Urothelium cell line (cell line): ENCODE data around the gene TAS2R40.
"Not testable (repeated sequence)": the region's sequence is repeated elsewhere in the genome, so short reads cannot be mapped to it uniquely, and the experiment has no call there.

ENCODE experiments used
- DNase-seq: peaks from one replicate; pipeline ENCODE4 v3.0.0; 2011; ENCODE audit warnings: low spot score, mixed read lengths
- FAIRE-seq: peaks from 2 replicates; lab custom pipeline; 2011; peaks lifted over from hg19 to GRCh38; lab: Jason Lieb, UNC

The TAS2R40 gene

GRCh38 chr7:143221737-143222136, at the start of gene TAS2R40:
Gene TAS2R40 (plus strand): TSS chr7:143222037. CDS start chr7:143222079, 42 bp downstream.
- FAIRE-seq, result no peak
- DNase-seq, result no peak

- DNase-seq, result peak; percentile 25
- no peak for FAIRE-seq
Measured at GRCh38 chr7:143172354-143172753, 49.5 kb upstream of the TAS2R40 start.

- DNase-seq (no peak), FAIRE-seq (no peak)
Measured at GRCh38 chr7:143176128-143176527, 45.7 kb upstream of the TAS2R40 start.

- FAIRE-seq, result no peak
- DNase-seq, result no peak
Measured at GRCh38 chr7:143177374-143178119, 44.3 kb upstream of the TAS2R40 start.

DNA sequence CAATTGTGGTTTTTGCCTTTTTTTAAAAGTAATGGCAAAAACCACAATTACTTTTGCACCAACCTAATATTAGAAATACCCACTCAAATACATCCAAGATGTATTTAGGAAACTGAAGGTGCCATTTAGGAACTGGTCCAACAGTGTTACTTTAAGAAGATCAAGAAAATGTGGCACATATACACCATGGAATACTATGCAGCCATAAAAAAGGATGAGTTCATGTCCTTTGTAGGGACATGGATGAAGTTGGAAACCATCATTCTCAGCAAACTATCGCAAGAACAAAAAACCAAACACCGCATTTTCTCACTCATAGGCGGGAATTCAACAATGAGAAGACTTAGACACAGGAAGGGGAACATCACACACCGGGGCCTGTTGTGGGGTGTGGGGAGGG, 41.1 kb upstream of the TAS2R40 start:
- DNase-seq, FAIRE-seq: not testable (repeated sequence)

GRCh38 chr7:143181349-143181748, 40.5 kb upstream of the TAS2R40 start:
- no peak for DNase-seq
- FAIRE-seq, result no peak

- FAIRE-seq (no peak), DNase-seq (no peak)
Measured at GRCh38 chr7:143183024-143183423, 38.8 kb upstream of the TAS2R40 start, which contains the start of gene TAS2R39. Gene TAS2R39 (plus strand): TSS chr7:143183419. CDS start chr7:143183419, 0 bp downstream.

GRCh38 chr7:143185551-143185950, 36.3 kb upstream of the TAS2R40 start:
- FAIRE-seq (no peak), DNase-seq (no peak)

- no peak for FAIRE-seq
- DNase-seq, result no peak
Measured at GRCh38 chr7:143188994-143189393, 32.8 kb upstream of the TAS2R40 start.

GRCh38 chr7:143193880-143194279, 28.0 kb upstream of the TAS2R40 start:
- DNase-seq, result no peak
- no peak for FAIRE-seq

GRCh38 chr7:143199040-143199439, 22.8 kb upstream of the TAS2R40 start:
- FAIRE-seq (no peak), DNase-seq (no peak)

GRCh38 chr7:143202161-143202560, 19.7 kb upstream of the TAS2R40 start:
- FAIRE-seq (no peak), DNase-seq (no peak)

DNA sequence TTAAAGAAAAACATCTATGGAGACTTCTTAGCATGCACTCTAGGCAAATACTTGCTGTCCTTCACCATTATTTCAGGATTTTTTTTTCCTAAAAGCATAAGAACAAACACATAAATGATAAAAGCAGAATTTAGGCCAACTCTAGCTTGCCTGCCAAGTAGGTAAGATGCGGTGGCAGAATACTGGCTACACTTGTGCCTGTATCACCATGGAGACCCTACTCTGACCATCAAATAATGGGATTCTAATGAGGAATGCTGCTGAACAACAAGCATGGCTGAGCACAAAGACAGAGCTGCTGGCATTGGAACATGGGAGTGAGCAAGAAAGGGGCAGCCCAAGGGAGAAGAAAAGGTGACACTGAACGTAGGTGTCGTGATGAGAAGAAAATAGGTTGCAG, 18.5 kb upstream of the TAS2R40 start:
- no peak for DNase-seq
- no peak for FAIRE-seq

GRCh38 chr7:143205560-143206293, 16.1 kb upstream of the TAS2R40 start:
- DNase-seq, result peak; percentile 20
- FAIRE-seq, result no peak

GRCh38 chr7:143210541-143210940, 11.3 kb upstream of the TAS2R40 start:
- FAIRE-seq (no peak), DNase-seq (no peak)

GRCh38 chr7:143213478-143213877, 8.4 kb upstream of the TAS2R40 start:
- not testable (repeated sequence) for DNase-seq, FAIRE-seq

DNA sequence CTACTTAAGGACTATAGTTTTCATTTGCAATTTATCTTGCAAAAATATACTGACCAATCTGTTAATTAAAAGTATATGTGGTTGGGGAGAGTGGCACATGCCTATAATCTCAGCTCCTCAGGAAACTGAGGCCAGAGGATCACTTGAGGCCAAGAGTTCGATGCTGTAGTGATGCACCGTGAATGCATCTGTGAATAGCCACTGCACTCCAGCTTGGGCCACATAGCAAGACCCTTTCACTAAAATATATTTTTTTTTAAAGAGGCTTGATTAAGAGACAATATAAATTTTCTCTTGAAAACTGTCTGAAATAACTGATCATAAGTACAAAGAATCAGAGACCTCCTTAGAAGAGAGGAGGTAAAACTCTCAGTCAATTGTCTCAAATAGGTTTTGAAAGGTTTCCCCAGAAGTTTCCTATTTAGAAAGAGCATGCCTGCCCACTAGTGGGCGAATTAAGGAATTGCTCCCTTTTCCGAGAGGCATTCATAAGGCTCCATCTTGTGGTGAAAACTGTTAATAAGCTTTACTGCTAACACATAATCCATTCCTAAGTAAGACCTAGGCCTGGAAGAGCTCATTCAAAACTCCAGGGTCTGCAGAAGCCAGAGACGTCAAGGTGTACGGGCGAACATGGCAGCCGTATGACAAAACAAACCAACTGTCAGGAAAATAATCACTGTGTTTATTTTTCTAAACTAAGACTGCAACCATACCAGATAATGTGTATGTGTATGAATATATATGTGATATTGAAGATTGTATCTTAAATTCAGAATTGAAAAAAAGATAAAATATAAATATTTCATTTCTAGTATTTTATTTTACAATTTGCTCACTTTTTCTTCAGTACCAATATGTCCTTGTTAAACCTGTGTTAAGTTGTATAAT, 6.8 kb upstream of the TAS2R40 start:
- FAIRE-seq, result no peak
- peak; percentile 62 for DNase-seq

- FAIRE-seq (no peak), DNase-seq (no peak)
Measured at GRCh38 chr7:143216151-143216550, 5.7 kb upstream of the TAS2R40 start.

DNA sequence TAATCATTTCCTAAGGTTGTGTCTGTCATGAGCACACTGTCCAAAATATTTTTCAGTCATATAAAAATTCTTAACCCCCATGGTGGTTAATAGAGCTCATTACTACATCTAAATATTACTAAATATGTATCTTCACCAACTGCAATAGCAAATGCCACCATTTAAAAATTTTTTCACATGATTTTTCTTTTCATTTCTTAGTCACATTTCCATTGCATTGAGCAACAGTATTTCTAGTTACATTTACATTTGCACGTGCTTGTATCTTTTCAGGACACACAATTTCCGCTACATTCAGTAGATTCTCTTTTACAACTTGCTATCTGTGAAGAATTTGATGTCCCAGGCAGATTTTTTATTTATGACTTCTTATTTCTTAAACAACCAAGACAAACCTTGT, 5.2 kb upstream of the TAS2R40 start:
- FAIRE-seq (no peak), DNase-seq (no peak)

DNA sequence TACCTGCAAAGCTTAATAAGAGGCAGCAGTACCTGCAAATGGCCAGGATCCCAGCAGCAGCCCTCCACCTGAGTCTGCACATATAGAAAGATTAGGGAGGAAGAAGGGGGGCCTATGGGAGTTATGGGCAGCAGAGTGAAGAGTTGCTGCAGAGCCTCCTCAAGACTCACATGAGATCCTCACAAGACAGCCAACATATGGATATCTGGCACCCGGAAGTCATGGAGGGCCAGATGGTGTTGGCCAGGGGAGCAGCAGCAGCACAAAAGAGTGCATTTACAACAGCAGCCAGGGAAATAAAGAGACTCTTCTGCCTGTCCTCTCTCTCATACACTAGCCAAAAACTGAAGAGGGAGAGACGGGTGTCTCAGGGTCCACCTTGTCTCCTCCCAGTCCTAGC, 4.0 kb upstream of the TAS2R40 start:
- FAIRE-seq (no peak), DNase-seq (no peak)

GRCh38 chr7:143221286-143221685, 551 bp upstream of the TAS2R40 start:
- no peak for DNase-seq
- FAIRE-seq, result no peak
